Left colon (tissue), 2 donors: Measurements from ENCODE around the gene C4orf36. TPM values are rescaled to one million over a fixed set of nuclear protein-coding genes. Genes with fewer than 3 reads are reported as not detected.

Experiments
- ATAC-seq: fragments of 200-7000 bp; cut with Tn5 transposase; one replicate; pipeline ENCODE4 v1.9.1; 2020; ENCODE audit warnings: mild to moderate bottlenecking, moderate library complexity
- DNase-seq, 2 donors: peaks; one replicate each; pipeline ENCODE4 v3.0.0-alpha.2; 2020
- intact Hi-C, 2 donors: fragments of 100-400 bp; cut with DNase I in 1 of 2; cut with micrococcal nuclease in 1 of 2; formaldehyde crosslinking; loops; one replicate each; pipeline versions ENCODE4 v1.11.2 to v1.14.0; 2022; cut with DNase I, micrococcal nuclease
- long read RNA-seq: library from polyadenylated mRNA; unstranded; transcript quantifications from one replicate; pipeline ENCODE4 v2.0.0, GENCODE V29; 2021
- total RNA-seq, 2 donors: library from RNA; stranded (reverse); fragmentation: NEBNext Ultra II Directional; extraction: Animal tissue kit (Norgen Biotek cat#: 25700); gene quantifications; one replicate each; pipeline ENCODE4 v1.2.1, GENCODE V29; 2021
- donor health status: DM: no; HTN: no; CAD: no.
- donor health status: DM: yes; HTN: yes; CAD: no.

The C4orf36 gene, protein sequence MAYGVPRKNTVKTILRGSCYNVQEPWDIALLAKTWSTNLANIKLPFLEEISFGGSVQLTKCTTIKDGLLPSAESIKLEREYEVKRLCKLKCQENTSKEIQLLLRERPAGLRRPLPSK
- total RNA-seq, result under 1 TPM; 0.82 to 0.92 TPM
- long read RNA-seq, result 0 reads

DNA sequence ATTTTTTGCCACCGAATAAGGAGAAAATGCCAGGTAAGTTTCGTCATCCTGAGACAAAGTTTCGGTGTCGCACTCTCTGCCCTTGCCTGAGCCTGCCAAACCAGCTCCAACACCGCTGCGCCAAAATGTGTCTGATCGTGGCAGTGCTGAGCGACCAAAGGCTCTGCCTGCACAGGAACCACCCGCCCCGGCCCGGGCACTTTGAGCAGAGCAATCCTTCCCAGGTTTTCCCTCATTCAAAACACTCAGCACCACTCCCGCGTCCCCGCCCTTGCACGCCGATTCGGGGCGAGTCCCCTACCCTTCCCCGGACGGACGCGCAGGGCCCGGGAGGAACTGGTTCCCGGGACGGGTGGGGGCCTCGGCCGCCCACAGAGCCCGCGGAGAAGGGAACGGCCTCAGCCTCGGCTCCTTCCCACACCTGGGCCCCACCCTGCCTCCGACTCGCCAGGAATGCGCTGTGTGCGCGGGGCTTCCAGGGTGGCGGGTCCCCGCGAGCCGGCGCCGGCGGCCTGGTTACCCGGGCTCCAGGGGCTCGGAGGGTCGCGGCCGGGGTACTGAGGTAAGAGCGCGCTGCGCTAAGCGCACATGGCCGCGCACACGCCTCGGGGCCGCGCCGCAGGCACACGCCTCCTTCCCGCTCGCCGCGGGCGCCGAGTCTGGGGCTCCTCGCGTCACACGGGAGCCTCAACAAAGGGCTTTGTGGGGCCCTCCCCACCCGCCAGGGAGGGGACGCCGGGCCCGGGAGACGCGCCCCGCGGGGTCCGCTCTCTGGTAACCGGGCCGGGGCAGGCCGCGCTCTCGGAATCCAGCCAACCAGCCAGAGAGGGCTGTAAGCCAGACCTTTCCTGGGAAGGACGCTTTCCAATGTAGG is at the start of gene C4orf36:
Gene C4orf36, minus strand, starts transcription at position 661 of the 874 bp plus-strand sequence. CDS start 902 bp downstream, outside the sequence.
- peak; percentile 55 to 74 for DNase-seq
- peak; percentile 85 for ATAC-seq
- intact Hi-C loops, result loop anchor here in 1 of 2 donors (10.0 kb wide), 1 partner anchor 397 kb away; no protein-coding TSS in a partner anchor

- intact Hi-C loops, result no loop called here
- ATAC-seq (no peak), DNase-seq (no peak)
These were observed 48.8 kb upstream of the C4orf36 start for GRCh38 chr4:86940920-86941460.

GRCh38 chr4:86939729-86940575 is 47.7 kb upstream of the C4orf36 start:
- ATAC-seq (no peak), DNase-seq (no peak)
- intact Hi-C loops, result no loop called here

- intact Hi-C loops, result no loop called here
- DNase-seq, result no peak
- no peak for ATAC-seq
These were observed 46.7 kb upstream of the C4orf36 start for GRCh38 chr4:86938771-86939520.

DNA sequence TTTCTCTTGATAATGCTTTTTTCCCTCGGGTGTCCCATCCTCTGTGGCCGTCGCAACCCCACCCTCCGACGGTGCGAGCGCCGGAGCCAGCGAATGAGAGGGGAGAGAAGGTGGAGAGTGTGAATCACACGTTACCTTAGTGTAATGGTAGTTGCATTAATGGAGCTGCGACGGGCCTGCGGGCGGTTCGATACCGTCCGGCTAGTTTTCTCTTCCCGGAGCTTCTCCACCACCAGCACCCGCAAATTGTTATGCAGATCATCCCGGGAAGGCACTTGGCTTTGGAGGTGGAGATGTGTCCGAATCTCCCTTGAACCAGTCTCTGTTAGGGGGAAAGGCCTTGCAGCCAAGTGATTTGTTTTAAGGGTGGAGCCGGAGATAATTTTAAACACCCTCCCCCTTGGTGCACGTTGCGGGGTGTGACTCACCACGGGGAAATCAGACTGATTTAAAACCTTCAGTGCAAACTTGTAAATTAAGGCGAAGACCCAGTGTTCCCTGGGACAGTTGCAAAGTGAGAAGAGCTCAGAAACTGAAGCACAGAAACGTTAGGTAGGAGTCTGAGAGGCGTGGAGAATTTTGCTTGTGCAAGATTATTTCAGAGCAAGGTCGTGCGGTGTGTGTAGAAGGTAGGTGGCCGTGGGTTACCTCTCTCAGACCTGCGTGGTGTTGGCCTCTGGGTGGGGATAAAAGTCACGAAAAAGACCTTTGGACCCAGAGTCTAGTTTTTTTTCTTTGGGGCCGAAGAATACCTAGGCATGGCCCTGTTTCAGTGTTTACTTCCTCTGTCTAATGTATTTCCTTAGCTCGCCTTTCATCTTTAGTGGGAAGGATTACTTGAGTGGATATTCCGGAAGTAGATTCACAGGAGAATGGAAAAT is 43.9 kb upstream of the C4orf36 start:
- intact Hi-C loops, result loop anchor here in 1 of 2 donors (2.0 kb wide), 1 partner anchor 71 kb away; no protein-coding TSS in a partner anchor
- DNase-seq (peak; percentile 75 to 88), ATAC-seq (peak; percentile 59)

GRCh38 chr4:86935566-86935852 is 43.3 kb upstream of the C4orf36 start:
- intact Hi-C loops, result no loop called here
- DNase-seq, result peak in 1 of 2 donors; percentile 59
- ATAC-seq, result no peak

DNA sequence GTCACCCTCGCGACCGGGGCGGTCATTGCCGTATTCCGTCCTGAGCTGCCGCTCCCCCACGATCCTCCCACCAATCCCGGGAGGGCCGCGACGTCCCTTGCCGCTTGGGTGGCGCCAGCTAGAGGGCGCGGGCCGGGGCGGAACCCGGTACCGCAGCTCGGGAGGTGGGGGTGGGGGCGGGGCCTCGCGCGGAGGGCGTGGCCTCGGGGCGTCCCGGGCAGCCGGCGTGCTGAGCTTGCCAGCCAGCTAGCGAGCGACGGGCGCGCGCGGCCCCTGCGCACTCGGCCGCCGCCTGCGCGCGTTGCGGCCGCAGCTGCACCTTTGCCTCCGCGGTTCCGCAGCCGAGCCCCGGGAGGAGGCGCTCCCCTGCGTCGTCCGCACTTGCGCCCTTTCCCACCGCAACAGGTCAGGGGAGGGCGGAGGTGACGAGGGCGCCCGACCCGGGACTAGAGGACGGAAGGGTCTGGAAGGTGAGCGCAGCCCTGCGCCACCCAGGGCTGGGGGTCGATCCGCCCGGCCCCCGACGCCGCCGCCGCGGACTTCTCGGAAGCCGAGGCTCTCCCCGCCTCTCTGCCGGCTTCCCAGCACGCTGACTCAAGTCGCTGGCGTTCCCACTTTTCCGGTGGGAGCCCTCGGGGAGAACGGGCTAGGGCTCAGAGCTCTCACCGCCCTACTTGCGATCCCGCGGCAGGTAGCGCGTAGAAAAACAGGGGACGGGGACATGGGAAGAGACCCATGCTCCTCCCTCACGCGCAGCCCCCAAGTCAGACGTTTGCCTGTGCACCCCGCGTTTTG is 42.7 kb upstream of the C4orf36 start, which contains the start of gene AFF1:
Gene AFF1, plus strand, starts transcription at position 241 of the 795 bp plus-strand sequence. CDS start 13,523 bp downstream, outside the sequence.
- intact Hi-C loops, result no loop called here
- DNase-seq, result peak; percentile 94 to 95
- ATAC-seq, result peak; percentile 76

DNA sequence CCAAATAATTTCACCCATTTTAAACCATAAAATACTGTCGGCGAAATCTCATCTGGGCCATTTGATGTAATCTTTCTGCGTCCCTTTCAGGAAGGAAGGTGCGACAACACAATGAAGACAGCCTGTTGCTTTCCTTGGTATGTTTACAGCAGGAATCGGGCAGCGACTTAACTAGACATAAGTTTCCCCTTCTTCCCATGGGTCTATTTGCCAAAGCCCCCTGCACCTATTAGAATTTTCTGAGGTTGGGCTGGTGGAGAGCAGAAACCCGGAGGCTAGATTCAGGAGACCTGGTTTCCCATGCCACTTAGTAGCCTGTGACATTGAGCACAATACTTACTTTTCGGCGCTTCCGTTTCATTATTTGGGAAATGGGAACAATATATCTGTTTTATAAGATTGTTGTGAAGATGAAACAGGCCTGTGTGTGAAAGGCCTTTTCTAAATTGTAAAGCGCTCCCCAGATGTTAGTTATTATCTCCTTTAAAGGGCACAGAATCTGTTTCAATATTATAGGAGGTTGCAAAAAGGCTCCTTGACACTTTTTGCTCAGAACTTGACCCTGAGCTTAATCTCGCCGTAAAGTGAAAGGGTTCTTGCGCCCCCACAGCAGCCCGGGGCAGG is 42.0 kb upstream of the C4orf36 start:
- no peak for ATAC-seq
- intact Hi-C loops, result no loop called here
- DNase-seq, result peak in 1 of 2 donors; percentile 23

DNA sequence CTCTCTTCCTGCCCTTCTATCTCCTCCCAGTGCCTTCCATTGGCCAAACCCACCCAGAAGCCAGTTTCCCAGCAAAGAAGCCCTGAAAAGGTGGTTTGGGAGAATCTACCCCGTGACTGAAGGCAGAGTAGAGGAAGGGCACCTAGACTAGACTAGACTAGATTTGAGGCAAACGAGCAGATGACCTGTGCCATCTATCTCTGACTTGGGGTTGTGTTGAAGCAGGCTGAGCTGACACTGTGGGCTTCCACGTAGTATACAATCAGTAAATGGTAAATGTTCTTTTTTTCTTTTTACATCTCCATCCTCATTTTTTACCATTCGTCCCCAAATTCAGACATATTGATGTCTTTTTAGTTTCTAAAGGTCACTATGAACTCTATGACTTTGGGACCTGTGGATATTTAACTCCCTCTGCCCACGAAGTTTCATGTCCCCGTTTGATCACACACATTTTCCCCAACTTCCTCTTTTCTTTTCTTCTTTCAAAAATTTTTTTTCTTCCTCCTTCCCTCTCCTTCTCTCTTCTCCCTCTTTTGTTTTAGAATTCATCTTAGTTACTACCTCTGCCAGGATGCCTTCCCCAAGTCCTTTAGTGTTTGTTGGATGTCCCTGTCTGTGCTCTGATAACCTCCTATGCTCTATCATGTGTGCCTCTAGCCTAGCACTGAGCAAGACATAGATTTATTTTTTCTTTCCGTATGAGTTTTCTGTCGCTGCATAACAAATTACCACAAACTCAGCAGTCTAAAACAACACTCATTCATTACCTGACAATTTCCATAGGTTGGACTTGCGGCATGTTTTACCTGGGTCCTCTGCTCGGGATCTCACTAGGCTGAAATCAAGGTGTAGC is 36.4 kb upstream of the C4orf36 start:
- DNase-seq (no peak), ATAC-seq (no peak)
- intact Hi-C loops, result no loop called here

DNA sequence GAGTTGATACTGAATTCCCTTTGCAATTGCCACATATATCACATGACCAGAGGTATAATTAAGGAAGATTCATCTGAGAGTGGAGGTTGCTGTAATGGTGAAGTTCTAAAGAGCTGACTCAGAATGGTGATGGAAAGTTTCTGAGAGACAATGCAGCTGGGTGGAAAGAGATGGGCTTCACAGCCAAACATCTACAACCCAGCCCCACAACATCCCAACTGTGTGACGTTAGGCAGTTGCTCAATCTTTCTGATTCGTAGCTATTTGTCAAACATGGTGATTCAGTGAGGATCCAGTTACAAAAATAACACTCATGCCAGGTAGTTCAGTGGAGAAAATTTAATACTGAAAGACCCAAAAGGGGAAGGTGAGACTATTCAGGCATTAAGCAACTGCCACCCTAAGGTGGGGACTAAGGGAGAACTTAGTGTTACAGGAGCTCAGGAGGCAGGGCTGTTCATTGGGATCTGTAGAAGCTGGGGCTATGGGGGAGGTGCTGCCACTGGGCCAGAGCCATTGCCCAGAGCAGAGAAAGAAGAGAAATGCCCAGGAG is 35.7 kb upstream of the C4orf36 start:
- ATAC-seq (no peak), DNase-seq (no peak)
- intact Hi-C loops, result no loop called here

DNA sequence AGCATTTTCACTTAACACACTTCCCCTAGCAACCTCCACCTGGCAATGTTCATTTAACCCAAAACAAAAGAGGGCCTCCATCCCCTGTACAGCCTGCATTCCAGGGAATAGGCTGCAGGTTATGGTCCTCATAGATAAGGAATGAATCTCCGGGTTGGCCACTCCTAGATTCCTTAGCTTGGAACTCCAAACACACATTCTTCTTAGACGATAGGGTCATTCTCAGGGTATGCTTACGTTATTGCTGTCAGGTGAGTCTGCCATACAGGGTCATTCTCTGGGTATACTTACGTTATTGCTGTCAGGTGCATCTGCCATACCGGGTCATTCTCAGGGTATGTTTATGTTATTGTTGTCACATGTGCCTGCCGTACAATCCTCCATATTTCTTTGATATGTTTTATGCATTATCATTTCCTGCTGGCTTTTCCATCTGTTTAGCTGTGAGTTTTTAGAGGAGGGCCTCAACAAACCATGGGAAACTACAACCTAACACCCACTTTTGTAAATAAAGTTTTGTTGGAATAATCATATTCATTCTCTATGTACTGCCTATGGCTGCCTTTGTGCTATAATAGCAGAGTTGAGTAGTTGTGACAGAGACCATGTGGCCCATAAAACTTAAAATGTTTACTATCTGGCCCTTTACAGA is 34.3 kb upstream of the C4orf36 start:
- intact Hi-C loops, result no loop called here
- DNase-seq (no peak), ATAC-seq (no peak)

GRCh38 chr4:86924811-86925210 is 32.6 kb upstream of the C4orf36 start:
- intact Hi-C loops, result loop anchor here in 1 of 2 donors (5.0 kb wide), 2 partner anchors 167 to 312 kb away; no protein-coding TSS in a partner anchor
- ATAC-seq (no peak), DNase-seq (no peak)

GRCh38 chr4:86921608-86922252 is 29.5 kb upstream of the C4orf36 start:
- intact Hi-C loops, result loop anchor here in 1 of 2 donors (5.0 kb wide), 2 partner anchors 171 to 316 kb away; no protein-coding TSS in a partner anchor
- DNase-seq, result no peak
- no peak for ATAC-seq
